K562 (cell line): ENCODE results near the gene CTIF. TPM values are rescaled to one million over a fixed set of nuclear protein-coding genes. Genes with fewer than 3 reads are reported as not detected.

Experiments
- CBFB ChIP-seq: sonication (generic); formaldehyde crosslinking; IDR thresholded peaks from 2 replicates; pipeline ENCODE4 v1.4.0; 2020; ENCODE audit warnings: mild to moderate bottlenecking, missing genetic modification reagents
- CREM ChIP-seq: IDR thresholded peaks from 2 replicates; pipeline ENCODE4 v1.6.1; 2014; ENCODE audit warnings: antibody characterized with exemption, low read depth
- PHF8 ChIP-seq: fragments of 200-600 bp; sonication (generic); IDR thresholded peaks from 2 replicates; pipeline ENCODE4 v1.6.1; 2012; ENCODE audit warnings: mixed run types, mild to moderate bottlenecking, inconsistent platforms, low read length, moderate library complexity, borderline replicate concordance
- RBFOX2 ChIP-seq: fragments of 200-400 bp; formaldehyde crosslinking; IDR thresholded peaks from 2 replicates; pipeline ENCODE4 v1.6.1; 2017; ENCODE audit warnings: low read depth, mild to moderate bottlenecking, low read length, moderate library complexity
- polyA plus RNA-seq, 8 experiments: library from polyadenylated mRNA; depleted of rRNA in 4 of 8; stranded (reverse) in 5 of 8; unstranded in 3 of 8; fragments of >200 nt; fragmentation: Nextera tagmentation in 2 of 8; fragmentation: Illumina TruSeq in 1 of 8; extraction: Ambion mirVana in 2 of 8; extraction: Trizol in 1 of 8; gene quantifications; 2 replicates each; pipeline versions ENCODE4 v1.2.1 to v1.2.3, GENCODE V29; 2011 to 2014; ENCODE audit warnings: inconsistent platforms in 1 of 8, missing spikeins in 1 of 8
- total RNA-seq, 7 experiments: library from RNA; depleted of rRNA in 6 of 7; stranded (reverse); fragments of >200 nt in 6 of 7; fragmentation: Illumina TruSeq in 2 of 7; extraction: Trizol in 2 of 7; gene quantifications; 2 replicates each; pipeline versions ENCODE4 v1.2.1 to v1.2.3, GENCODE V29; 2011 to 2021; ENCODE audit warnings: low replicate concordance in 1 of 7
- TF ChIP-seq, protein P1 (sequence below): fragments of 250-450 bp; sonication (Bioruptor Pico); IDR thresholded peaks from 2 replicates; pipeline ENCODE4 v1.8.0; 2021; ENCODE audit warnings: mild to moderate bottlenecking, moderate library complexity
- TF ChIP-seq, protein P2 (sequence below): fragments of 250-450 bp; sonication (Bioruptor Pico); IDR thresholded peaks from 2 replicates; pipeline ENCODE4 v1.4.0; 2020; ENCODE audit warnings: mild to moderate bottlenecking, moderate library complexity, borderline replicate concordance
- TF ChIP-seq, protein P3 (sequence below): fragments of 250-450 bp; sonication (Bioruptor Pico); IDR thresholded peaks from 2 replicates; pipeline ENCODE4 v1.6.1; 2021; ENCODE audit warnings: mild to moderate bottlenecking
- TF ChIP-seq, protein P4 (sequence below): sonication (generic); formaldehyde crosslinking; IDR thresholded peaks from 2 replicates; pipeline ENCODE4 v1.8.0; 2022; ENCODE audit warnings: mild to moderate bottlenecking, missing genetic modification reagents
- TF ChIP-seq, protein P5 (sequence below), 2 experiments: IDR thresholded peaks; 2 replicates each; pipeline ENCODE4 v1.6.1; 2012; ENCODE audit warnings: improper control_type of control experiment in 2 of 2, low read depth in 2 of 2, low read length in 2 of 2, borderline replicate concordance in 1 of 2

Gene CTIF
- total and polyA plus RNA-seq, 9 of the 15 experiments (the other 6 are each of a cell fraction or from before 2014, with no cell fraction given) = 0.17 to 11.5 (median 2.2) TPM

DNA sequence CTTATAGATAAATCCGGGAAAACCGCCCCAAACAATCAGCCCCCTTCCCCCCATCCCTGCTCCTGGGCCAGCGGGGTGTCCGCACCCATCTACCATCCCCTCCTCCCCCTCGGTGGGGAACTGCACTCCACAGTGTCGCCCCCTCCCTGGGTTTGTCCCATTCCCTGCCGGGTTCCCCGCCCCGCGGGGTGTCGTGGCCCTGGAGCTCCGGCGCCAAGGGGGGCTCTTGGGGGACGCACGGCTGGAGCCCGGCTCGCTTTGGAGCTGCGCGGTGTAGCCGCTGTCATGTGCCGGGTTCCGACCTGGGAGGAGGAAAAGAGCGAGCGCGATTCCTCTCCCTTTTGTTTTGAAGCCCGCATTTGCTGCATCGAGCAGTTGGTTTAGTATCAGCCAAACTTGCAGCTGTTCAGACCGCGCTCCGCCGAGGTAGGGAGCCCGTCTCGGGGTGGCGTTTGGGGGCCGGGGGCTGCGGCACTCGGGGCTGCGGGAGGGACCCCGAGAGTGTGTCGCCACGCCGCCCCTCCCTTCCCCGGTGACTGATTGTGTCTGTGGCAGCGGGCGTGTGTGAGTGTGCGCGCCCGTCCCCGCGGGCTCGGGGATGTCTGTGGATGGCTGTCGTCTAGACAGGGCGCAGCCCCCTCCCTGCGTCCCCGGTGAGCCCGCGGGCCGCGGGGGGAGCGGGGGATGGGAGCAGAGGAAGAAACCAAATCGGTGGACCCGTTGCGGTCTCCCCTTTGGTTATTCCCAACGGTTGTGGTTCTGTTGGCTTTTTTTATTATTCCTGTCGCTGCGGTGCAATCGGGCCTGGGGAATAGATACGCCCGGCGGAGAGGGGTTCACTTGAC lies 797 bp downstream of the CTIF start (continued):
- TF ChIP-seq, protein P1, sequence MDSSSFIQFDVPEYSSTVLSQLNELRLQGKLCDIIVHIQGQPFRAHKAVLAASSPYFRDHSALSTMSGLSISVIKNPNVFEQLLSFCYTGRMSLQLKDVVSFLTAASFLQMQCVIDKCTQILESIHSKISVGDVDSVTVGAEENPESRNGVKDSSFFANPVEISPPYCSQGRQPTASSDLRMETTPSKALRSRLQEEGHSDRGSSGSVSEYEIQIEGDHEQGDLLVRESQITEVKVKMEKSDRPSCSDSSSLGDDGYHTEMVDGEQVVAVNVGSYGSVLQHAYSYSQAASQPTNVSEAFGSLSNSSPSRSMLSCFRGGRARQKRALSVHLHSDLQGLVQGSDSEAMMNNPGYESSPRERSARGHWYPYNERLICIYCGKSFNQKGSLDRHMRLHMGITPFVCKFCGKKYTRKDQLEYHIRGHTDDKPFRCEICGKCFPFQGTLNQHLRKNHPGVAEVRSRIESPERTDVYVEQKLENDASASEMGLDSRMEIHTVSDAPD = no peak
- TF ChIP-seq, protein P2, sequence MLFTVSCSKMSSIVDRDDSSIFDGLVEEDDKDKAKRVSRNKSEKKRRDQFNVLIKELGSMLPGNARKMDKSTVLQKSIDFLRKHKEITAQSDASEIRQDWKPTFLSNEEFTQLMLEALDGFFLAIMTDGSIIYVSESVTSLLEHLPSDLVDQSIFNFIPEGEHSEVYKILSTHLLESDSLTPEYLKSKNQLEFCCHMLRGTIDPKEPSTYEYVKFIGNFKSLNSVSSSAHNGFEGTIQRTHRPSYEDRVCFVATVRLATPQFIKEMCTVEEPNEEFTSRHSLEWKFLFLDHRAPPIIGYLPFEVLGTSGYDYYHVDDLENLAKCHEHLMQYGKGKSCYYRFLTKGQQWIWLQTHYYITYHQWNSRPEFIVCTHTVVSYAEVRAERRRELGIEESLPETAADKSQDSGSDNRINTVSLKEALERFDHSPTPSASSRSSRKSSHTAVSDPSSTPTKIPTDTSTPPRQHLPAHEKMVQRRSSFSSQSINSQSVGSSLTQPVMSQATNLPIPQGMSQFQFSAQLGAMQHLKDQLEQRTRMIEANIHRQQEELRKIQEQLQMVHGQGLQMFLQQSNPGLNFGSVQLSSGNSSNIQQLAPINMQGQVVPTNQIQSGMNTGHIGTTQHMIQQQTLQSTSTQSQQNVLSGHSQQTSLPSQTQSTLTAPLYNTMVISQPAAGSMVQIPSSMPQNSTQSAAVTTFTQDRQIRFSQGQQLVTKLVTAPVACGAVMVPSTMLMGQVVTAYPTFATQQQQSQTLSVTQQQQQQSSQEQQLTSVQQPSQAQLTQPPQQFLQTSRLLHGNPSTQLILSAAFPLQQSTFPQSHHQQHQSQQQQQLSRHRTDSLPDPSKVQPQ (CRISPR knock-in tag) = no peak
- TF ChIP-seq PHF8 (peak; percentile 6; the same call in 1 of the 2 replicates), CREM (no peak), CBFB (no peak), RBFOX2 (peak; percentile 40; the same call in 1 of the 2 replicates)
- TF ChIP-seq, protein P3, sequence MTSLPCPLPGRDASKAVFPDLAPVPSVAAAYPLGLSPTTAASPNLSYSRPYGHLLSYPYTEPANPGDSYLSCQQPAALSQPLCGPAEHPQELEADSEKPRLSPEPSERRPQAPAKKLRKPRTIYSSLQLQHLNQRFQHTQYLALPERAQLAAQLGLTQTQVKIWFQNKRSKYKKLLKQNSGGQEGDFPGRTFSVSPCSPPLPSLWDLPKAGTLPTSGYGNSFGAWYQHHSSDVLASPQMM (CRISPR knock-in tag) = no peak
- TF ChIP-seq, protein P4, sequence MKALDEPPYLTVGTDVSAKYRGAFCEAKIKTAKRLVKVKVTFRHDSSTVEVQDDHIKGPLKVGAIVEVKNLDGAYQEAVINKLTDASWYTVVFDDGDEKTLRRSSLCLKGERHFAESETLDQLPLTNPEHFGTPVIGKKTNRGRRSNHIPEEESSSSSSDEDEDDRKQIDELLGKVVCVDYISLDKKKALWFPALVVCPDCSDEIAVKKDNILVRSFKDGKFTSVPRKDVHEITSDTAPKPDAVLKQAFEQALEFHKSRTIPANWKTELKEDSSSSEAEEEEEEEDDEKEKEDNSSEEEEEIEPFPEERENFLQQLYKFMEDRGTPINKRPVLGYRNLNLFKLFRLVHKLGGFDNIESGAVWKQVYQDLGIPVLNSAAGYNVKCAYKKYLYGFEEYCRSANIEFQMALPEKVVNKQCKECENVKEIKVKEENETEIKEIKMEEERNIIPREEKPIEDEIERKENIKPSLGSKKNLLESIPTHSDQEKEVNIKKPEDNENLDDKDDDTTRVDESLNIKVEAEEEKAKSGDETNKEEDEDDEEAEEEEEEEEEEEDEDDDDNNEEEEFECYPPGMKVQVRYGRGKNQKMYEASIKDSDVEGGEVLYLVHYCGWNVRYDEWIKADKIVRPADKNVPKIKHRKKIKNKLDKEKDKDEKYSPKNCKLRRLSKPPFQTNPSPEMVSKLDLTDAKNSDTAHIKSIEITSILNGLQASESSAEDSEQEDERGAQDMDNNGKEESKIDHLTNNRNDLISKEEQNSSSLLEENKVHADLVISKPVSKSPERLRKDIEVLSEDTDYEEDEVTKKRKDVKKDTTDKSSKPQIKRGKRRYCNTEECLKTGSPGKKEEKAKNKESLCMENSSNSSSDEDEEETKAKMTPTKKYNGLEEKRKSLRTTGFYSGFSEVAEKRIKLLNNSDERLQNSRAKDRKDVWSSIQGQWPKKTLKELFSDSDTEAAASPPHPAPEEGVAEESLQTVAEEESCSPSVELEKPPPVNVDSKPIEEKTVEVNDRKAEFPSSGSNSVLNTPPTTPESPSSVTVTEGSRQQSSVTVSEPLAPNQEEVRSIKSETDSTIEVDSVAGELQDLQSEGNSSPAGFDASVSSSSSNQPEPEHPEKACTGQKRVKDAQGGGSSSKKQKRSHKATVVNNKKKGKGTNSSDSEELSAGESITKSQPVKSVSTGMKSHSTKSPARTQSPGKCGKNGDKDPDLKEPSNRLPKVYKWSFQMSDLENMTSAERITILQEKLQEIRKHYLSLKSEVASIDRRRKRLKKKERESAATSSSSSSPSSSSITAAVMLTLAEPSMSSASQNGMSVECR (CRISPR knock-in tag) = no peak
- TF ChIP-seq, protein P5, sequence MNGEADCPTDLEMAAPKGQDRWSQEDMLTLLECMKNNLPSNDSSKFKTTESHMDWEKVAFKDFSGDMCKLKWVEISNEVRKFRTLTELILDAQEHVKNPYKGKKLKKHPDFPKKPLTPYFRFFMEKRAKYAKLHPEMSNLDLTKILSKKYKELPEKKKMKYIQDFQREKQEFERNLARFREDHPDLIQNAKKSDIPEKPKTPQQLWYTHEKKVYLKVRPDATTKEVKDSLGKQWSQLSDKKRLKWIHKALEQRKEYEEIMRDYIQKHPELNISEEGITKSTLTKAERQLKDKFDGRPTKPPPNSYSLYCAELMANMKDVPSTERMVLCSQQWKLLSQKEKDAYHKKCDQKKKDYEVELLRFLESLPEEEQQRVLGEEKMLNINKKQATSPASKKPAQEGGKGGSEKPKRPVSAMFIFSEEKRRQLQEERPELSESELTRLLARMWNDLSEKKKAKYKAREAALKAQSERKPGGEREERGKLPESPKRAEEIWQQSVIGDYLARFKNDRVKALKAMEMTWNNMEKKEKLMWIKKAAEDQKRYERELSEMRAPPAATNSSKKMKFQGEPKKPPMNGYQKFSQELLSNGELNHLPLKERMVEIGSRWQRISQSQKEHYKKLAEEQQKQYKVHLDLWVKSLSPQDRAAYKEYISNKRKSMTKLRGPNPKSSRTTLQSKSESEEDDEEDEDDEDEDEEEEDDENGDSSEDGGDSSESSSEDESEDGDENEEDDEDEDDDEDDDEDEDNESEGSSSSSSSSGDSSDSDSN (IDR thresholded peaks at IDR 0.05; ENCODE audit: borderline replicate concordance in 1 of 2, low read depth in 2 of 2, low read length in 2 of 2) = 0 out of 4 replicates have a peak, but pooled peaks of 1 of the 2 experiments have one; percentile 3
